CD4-positive, alpha-beta T cell treated with Interleukin-4 for 4 hours (primary cell): ENCODE measurements around the gene EGFL8.
"Not testable (repeated sequence)": the region's sequence is repeated elsewhere in the genome, so short reads cannot be mapped to it uniquely, and the experiment has no call there.

Experiments
- DNase-seq: peaks from one replicate; pipeline ENCODE4 v3.0.0-alpha.2; 2020

EGFL8 gene

DNA sequence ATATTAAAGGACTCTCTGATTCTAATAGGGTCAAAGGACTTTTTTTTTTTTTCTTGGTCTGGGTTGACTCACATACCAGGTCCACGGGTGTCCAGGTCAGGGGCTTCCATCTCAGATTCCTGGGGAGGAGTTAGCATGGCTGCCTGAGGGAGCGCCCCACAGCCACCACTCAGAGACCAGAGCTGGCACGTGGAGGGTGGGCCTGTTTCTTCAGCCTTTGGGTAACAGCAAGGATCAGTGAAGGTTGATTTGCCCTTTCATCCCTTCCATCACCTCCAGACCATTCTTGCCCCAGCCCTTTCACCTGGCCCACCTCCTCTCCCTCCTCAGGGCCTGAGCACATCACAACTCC is 33.9 kb downstream of the EGFL8 start:
- no peak for DNase-seq

DNA sequence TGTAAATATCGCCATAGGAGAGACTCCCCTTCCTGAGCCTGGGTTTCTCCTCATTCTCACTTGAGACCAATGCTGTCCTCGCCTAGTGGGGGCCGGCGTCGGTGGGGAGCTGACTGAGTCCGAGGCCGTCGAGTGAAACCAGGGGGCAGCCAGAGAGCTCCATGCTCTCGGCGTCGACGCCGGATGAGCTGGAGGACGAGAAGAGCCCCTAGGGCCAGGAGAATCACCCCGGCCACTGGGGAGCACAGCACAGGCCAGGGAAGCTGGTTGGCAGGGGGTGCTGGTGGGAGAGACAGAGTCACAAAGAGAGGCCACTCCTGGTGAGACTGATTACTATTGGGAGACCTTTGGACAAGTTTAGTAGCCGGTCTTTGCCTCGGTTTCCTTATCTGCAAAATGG is 34.5 kb downstream of the EGFL8 start:
- DNase-seq, result no peak

DNA sequence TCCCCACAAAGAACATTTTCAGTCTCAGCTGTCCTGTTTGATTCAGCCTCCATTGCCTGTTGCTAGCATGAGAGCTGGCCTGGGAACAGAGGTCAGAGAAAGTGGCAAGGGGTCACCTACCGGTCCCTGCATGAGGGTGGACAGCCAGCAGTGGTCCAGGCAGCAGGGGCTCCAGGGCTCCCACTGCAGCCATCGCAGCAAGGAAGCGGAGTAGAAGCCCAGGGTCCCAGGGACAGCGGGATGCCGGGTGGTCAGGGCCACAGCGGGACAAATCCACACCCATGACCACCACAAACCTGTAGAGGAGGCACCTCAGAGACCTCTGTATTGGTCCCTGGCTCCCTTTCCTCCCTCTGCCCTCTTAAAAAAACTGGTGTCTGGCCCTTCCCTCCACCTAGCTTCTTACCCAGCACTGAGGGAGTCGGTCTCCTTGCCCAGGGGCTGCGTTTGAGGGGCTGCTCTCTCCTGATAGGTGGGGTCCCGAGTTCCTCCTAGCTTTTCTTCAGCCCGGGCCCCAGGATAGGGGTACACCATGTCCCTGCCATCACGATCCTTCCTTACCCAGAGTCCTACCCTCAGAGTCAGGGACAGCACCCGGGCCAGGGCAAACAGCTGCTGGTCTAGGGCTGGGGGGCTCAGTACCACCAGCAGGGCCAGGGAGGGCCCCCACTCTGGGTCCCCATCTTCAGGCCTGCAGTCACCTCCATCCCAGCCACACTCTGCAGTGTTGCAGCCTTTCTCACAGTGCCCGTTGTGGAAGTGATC is 36.5 kb downstream of the EGFL8 start:
- no peak for DNase-seq

DNA sequence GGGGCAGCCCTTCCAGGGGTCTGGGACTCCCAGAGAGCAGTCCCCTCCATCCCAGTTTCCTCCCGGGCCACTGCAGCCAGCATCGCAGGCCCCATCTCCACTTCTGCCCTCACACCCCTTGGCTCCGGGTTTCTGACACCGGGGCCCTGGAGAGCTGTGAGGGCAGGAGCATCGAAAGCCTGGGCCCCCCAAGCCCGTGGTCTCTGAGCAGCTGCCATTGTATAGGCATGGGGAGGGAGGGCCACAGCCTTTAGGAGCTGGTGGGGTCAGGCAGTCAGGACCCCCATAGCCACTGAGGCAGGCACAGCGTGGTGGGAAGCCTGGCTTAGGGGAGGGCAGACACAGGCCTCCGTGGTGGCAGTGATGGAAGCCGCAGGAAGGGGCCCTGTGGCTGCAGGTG is 37.8 kb downstream of the EGFL8 start:
- no peak for DNase-seq

DNA sequence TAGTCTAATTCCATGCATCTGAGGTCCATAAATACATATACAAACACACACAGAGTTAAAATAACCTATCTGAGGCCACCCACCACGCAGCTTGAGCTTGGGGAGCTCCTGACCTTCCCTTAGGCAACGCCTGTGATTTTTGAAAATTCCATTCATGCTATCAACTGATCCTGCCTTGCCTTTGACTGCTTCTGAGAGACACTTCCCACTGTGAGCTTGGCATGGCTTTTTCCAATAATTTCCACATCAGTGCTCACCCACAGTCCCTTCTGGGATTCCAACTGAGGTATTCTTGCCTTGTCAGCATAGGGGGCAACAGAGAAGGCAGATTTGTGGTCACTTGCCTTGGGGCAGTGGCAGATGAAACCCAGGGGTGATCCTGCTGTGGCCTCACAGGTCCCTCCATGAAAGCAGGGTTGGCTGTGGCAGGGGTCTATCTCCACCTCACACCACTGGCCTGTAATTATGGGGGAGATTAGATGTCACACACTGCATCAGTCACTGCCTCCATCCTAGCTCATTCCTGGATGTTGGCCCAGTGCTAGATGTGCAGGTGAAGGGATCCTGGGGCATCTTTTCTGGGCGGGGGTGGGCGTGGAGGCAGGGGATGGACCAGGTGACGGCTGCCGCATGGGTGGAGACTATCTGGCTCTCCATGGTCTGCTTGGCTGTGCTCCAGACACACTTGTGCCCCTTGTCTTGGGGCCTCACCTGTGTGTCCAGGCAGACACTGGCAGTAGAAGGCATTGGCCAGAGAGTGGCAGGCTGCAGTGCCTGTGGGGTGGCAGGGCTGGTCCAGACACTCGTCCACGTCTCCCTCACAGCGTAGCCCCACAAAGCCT is 39.3 kb downstream of the EGFL8 start:
- no peak for DNase-seq

DNA sequence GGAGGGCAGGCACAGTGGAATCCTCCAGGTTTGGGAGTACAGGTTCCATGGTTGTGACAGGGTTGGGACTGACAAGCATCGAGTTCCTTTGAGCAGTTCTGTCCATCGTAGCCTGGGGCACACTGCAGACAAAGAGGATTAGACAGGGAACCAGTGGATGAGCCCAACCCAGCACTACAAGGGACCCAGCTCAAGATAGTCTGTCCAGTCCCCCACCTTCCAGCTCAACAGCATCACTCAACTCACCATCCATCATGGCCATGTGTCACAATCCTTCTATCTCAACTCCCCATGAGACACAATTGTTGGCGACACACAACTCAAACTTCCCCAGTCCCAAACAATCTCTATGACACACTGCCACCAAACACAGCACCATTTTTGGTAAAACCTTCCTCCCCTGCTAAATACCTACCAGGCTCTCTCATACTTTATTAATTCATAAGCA is 39.9 kb downstream of the EGFL8 start:
- no peak for DNase-seq

DNA sequence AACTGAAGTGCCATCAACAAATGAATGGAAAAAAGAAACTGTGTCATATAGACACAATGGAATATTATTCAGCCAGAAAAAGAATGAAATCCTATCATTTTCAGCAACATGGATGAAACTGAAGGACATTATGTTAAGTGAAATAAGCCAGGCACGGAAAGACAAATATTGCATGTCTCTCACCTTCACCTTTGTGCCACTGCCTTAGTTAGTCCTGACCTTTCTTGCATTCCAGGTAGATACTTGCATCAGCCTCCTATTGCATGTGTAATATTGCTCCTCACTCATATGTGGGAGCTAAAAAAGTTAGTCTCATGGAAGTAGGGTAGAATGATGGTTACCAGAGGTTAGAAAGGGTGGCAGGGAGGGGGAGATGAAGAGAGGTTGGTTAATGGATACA is 44.6 kb downstream of the EGFL8 start:
- DNase-seq, result no peak

DNA sequence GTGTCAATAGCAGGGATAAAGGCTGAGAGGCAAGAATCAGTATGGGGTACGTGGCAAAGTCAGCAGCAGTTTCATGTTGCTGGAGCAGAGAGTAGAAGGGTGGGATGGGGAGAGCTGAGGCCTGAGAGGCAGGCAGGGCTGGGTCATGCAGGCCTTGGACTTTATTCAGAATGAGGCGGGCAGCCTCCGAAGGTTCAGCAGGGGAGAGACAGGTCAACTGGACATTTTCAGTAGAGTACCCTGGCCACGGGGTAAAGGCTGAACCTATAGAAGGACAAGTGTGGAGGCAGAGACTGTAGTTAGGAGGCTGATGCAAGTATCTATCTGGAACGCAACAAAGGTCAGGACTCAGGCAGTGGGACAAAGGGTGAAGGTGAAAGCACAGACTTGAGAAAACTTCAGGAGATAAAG is 45.8 kb downstream of the EGFL8 start:
- DNase-seq, result no peak

DNA sequence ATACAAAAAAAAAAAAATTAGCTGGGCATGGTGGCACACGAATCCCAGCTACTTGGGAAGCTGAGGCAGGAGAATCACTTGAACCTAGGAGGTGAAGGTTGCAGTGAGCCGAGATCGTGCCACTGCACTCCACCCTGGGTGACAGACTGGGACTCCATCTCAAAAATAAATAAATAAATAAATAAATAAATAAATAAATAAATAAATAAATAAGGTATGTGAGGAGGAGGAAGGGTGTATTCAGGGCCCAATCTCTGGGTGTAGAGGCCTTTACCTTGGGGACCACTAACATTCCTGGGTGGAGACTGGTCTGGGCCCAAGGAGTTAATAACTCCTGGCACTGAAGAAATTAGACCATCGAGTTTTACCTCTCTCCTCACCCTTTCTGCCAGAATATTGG is 47.0 kb downstream of the EGFL8 start:
- not testable (repeated sequence) for DNase-seq

DNA sequence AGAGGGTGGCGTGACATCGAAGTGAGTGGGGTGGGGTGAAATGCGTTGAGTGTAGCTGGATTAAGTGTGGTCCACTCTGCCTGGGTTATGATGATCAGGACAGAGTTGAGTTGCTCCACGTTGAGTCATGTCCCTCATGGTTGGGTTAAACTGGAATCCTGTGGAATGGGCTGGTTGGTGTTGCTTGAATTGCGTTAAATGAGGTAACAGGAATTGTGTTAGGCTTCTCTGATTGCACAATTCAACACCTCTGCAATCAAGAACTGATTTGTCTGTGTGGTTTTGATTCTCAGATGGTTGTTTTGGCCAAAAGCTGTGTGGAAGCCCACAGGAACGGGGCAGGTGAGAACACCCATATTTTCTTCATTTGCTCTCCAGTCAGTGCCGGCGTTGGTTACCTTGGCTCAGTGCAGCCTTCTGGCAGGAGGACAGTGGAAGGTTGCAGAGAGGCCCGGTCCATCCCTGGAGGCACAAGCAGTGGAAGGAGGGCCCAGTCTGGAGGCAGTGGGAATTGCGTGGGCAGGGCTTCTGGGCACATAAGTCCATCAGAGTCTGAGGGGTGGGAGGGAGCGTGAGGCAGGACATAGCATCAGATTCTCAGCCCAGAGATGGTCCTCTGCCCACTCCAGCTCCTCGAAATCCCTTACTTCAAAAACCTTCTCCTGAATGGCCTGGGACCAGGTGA is 47.8 kb downstream of the EGFL8 start:
- no peak for DNase-seq

DNA sequence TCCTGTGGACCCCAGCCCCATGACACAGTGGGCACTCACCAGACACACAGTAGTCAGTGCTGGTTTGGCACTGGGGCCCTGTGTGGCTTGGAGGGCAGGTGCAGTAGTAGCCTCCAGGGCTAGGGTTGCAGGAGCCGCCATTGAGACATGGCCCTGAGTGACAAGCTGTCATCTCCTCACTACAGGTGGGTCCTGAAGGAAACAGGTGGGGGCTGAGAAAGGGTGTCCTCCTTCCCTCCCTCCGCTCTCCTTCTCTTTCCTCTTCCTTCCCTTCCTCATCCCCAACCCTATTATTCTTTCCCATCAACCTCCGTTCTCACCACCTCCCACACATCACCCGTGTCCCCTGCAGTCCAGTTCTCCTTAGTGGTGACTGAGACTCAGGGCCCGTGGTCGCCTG is 49.3 kb downstream of the EGFL8 start:
- no peak for DNase-seq

DNA sequence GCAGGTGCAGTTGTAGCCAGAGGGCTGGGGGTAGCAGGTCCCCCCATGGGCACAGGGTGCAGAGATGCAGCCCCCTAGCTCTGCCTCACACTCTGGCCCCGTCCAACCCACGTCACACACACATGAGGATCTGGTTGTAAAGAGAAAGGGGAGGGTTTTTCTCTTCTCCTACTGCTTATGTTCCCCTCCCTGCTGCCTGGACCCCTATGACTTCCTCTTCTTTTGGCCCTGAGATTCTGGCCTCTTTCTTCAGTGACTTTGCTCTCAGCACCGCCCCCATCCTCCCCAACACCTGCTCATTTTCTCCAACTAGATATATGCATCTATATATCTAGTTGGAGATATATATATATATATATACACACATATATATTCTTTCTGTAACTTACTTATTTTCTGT is 49.7 kb downstream of the EGFL8 start:
- DNase-seq, result no peak

DNA sequence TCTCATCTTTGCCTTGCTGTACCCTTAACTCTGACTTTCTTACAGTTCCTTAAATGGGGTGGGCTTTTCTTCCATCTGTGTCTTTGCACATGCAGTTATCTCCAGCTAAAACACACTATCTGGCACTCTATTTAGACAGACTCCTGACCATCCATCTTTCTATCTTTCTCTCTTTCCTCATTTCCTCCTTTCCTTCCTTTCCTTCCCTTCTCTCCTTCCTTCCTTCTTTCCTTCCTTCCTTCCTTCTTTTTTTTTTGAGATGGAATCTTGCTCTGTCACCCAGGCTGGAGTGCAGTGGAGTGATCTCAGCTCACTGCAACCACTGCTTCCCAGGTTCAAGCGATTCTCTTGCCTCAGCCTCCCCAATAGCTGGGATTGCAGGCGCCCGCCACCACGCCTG is 51.2 kb downstream of the EGFL8 start:
- DNase-seq, result no peak

DNA sequence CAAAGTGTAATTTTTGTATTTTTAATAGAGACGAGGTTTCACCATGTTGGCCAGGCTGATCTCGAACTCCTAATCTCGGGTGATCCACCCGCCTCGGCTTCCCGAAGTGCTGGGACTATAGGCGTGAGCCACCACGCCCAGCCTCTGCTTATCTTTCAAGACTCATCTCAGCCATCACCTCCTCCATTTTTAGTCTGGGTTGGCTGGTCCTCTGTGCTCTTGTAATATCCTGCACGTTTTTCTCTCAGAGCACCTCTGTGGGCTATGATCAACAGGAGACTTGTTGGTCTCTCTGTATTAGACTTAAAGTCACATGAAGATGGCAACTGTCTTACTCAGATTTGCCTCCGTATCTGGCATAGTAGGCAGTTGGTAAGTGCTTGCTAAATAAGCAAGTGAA is 51.9 kb downstream of the EGFL8 start:
- no peak for DNase-seq

DNA sequence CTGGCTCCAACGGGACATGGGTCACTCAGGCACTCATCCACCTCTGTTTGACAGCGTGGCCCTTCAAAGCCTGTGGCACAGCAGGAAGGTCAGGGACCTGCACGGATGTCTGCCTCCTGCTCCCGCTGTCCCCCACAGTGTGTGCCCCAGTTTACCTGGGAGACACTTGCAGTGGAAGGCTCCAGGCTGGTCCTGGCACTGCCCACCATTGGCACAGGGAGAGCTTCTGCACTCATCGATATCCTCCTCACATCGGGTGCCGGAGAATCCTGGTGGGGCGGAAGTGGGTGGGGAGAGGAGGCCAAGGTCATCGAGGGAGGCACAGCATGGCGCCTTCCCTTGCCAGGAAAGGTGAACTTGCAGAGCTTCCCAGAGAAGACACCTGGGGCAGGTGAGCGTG is 52.6 kb downstream of the EGFL8 start:
- DNase-seq, result no peak
